ENCODE measurements around the gene IL17B.

IL17B gene

DNA sequence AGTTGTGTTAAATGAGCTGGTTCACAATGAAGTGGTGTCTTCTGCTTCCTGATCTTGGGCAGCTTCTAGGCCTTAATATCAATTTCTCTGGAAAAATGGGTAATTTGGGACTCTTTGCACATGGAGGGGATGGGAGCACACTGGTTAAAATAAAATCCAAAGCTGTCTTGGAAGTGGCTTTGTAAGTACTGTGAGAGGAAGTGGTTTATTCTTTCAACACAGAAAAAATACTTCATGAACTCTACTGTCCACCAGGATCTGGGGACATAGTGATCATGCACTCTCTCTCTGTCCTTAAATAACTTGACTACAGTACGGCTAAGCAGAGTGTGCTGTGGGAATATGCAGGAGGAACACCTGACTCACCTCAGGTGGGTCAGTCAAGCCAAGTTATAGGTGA lies 18.8 kb downstream of the IL17B start:
- no peak overlapping the region for H2BK120ac ChIP-seq (ENCODE audit: low read depth, low read length)
- H2AFZ ChIP-seq (ENCODE audit: low read length): no peak overlapping the region
- no peak overlapping the region for H4K8ac ChIP-seq (ENCODE audit: low read depth, low read length)
- no peaks in the 10 kb centered on the region for H3K9me3 ChIP-seq (replicated peaks in 1 of 2; ENCODE audit: control insufficient read depth in 2 of 2, insufficient read depth in 1 of 2, low read depth in 1 of 2, low read length in 2 of 2)
- H3K27me3 ChIP-seq (ENCODE audit: control insufficient read depth in 3 of 3, insufficient read depth in 3 of 3, low read depth in 1 of 3, low read length in 3 of 3): no peaks in the 10 kb centered on the region
- H3K4ac ChIP-seq (ENCODE audit: low read length): no peak overlapping the region
- H2BK12ac ChIP-seq (ENCODE audit: low read length): no peak overlapping the region
- no peak overlapping the region for H4K91ac ChIP-seq (ENCODE audit: low read depth, low read length, poor library complexity)
- H3K4me2 ChIP-seq (ENCODE audit: insufficient read depth, low read length, poor library complexity, severe bottlenecking): no peak overlapping the region
- H3K23ac ChIP-seq (ENCODE audit: low read depth, low read length, poor library complexity): no peak overlapping the region
- no peak overlapping the region for H3K27ac ChIP-seq (replicated peaks; ENCODE audit: low read length)
- no CpG with 5 or more reads among the region's 1 CpG for WGBS, 2 donors (ENCODE audit: extremely low coverage in 2 of 2, insufficient read length in 2 of 2, insufficient replicate concordance in 1 of 2)
- no peak overlapping the region for H3K14ac ChIP-seq (ENCODE audit: low read length)
- H3K4me3 ChIP-seq (ENCODE audit: low read length in 2 of 2): no peak overlapping the region
- H2AK5ac ChIP-seq (ENCODE audit: low read depth, low read length): no peak overlapping the region
- peaks cover 0 to 11% of the 10 kb centered on the region in 2 donors for H3K36me3 ChIP-seq (replicated peaks in 1 of 2; ENCODE audit: control insufficient read depth in 2 of 2, insufficient read depth in 2 of 2, low read length in 2 of 2)
- H3K18ac ChIP-seq (ENCODE audit: low read length): no peak overlapping the region
- no peak for DNase-seq (ENCODE audit: low spot score)
- H3K79me1 ChIP-seq (ENCODE audit: low read depth, low read length): no peaks in the 10 kb centered on the region
- H3K9ac ChIP-seq (ENCODE audit: low read depth, low read length, poor library complexity): no peak overlapping the region
- peaks cover 5 to 7% of the 10 kb centered on the region in 2 donors for H3K4me1 ChIP-seq (ENCODE audit: control insufficient read depth in 2 of 2, insufficient read depth in 1 of 2, low read depth in 1 of 2, low read length in 2 of 2)
- H2BK15ac ChIP-seq (ENCODE audit: low read length): no peak overlapping the region
- no peak overlapping the region for H2BK5ac ChIP-seq (ENCODE audit: low read length)

DNA sequence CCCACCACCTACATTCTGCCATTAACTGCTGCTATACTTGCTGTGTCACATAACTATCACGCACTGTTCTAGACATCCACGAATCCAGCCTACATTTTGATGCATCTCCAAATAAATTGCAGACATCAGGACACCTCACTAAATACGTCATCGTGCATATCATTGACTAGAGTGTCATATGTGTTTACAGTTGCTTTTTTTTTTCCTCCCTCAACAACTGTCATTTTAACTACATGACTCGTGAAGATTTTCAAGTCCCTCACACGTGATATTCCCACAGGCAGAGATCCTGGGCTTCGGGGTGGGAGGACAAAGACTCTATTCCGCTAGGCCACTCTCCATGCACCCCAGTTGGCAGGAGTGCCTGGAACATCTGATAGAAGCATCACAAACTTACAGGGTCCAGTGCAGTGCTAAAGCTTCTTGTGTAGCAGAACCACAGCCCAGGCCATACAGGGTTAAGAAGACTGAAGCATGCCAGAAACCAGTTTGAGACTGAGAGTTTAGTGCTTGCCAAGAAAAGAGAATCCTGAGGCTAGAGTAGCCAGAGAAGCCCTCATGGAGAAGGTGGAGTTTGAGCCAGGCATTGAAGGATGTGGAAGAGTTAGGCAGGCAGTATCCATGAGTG lies 20.1 kb downstream of the IL17B start:
- no CpG with 5 or more reads among the region's 8 CpGs for WGBS, 2 donors (ENCODE audit: extremely low coverage in 2 of 2, insufficient read length in 2 of 2, insufficient replicate concordance in 1 of 2)

DNA sequence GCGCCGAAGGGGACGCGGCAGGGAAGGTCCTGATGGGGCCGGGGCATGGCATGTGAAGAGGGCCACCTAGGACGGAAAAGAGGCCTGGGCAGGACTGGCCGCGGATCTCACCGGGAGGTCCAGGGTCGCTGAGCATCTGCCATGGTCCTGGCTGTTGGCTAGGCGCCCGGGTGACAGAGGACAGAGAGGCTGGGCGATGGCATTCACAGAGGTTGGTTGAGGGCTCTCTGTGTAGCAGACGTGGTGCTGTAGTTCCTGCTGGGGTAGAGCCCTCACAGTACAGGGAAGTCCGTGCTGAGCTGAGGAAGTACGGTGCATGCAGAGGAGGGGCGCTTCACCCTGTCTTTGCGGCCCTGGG lies 20.8 kb downstream of the IL17B start:
- H3K27ac ChIP-seq (replicated peaks; ENCODE audit: low read length): no peak overlapping the region
- peak overlapping the region; percentile 10 for H2BK15ac ChIP-seq (ENCODE audit: low read length)
- H2BK5ac ChIP-seq (ENCODE audit: low read length): peak overlapping the region; percentile 54
- H3K9ac ChIP-seq (ENCODE audit: low read depth, low read length, poor library complexity): peak overlapping the region; percentile 80
- no peak overlapping the region for H3K14ac ChIP-seq (ENCODE audit: low read length)
- H3K23ac ChIP-seq (ENCODE audit: low read depth, low read length, poor library complexity): peak overlapping the region; percentile 71
- H3K9me3 ChIP-seq (replicated peaks in 1 of 2; ENCODE audit: control insufficient read depth in 2 of 2, insufficient read depth in 1 of 2, low read depth in 1 of 2, low read length in 2 of 2): no peaks in the 10 kb centered on the region
- no peak overlapping the region for H4K91ac ChIP-seq (ENCODE audit: low read depth, low read length, poor library complexity)
- H3K4me3 ChIP-seq (ENCODE audit: low read length in 2 of 2): peak overlapping the region; percentile 88 to 92
- WGBS, 2 donors (ENCODE audit: extremely low coverage in 2 of 2, insufficient read length in 2 of 2, insufficient replicate concordance in 1 of 2): no CpG with 5 or more reads among the region's 18 CpGs
- H2AFZ ChIP-seq (ENCODE audit: low read length): peak overlapping the region; percentile 97
- H2BK12ac ChIP-seq (ENCODE audit: low read length): no peak overlapping the region
- H2AK5ac ChIP-seq (ENCODE audit: low read depth, low read length): peak overlapping the region; percentile 76
- H3K27me3 ChIP-seq (ENCODE audit: control insufficient read depth in 3 of 3, insufficient read depth in 3 of 3, low read depth in 1 of 3, low read length in 3 of 3): no peaks in the 10 kb centered on the region
- H4K8ac ChIP-seq (ENCODE audit: low read depth, low read length): peak overlapping the region; percentile 99
- no peaks in the 10 kb centered on the region for H3K79me1 ChIP-seq (ENCODE audit: low read depth, low read length)
- peak overlapping the region; percentile 97 for H3K18ac ChIP-seq (ENCODE audit: low read length)
- no peak overlapping the region for H3K4ac ChIP-seq (ENCODE audit: low read length)
- H3K4me1 ChIP-seq (ENCODE audit: control insufficient read depth in 2 of 2, insufficient read depth in 1 of 2, low read depth in 1 of 2, low read length in 2 of 2): peaks cover 3 to 5% of the 10 kb centered on the region in 2 donors
- peaks cover 2 to 29% of the 10 kb centered on the region in 2 donors for H3K36me3 ChIP-seq (replicated peaks in 1 of 2; ENCODE audit: control insufficient read depth in 2 of 2, insufficient read depth in 2 of 2, low read length in 2 of 2)
- no peak for DNase-seq (ENCODE audit: low spot score)
- H3K4me2 ChIP-seq (ENCODE audit: insufficient read depth, low read length, poor library complexity, severe bottlenecking): peak overlapping the region; percentile 90
- no peak overlapping the region for H2BK120ac ChIP-seq (ENCODE audit: low read depth, low read length)

More for the DNA sequence above, 20.1 kb downstream of the IL17B start:
- Histone ChIP-seq H2AFZ (ENCODE audit: low read length) (no peak overlapping the region), H2AK5ac (ENCODE audit: low read depth, low read length) (no peak overlapping the region), H2BK12ac (ENCODE audit: low read length) (no peak overlapping the region), H3K18ac (ENCODE audit: low read length) (no peak overlapping the region), H3K23ac (ENCODE audit: low read depth, low read length, poor library complexity) (no peak overlapping the region), H3K9me3 (replicated peaks in 1 of 2; ENCODE audit: control insufficient read depth in 2 of 2, insufficient read depth in 1 of 2, low read depth in 1 of 2, low read length in 2 of 2) (no peaks in the 10 kb centered on the region), H3K14ac (ENCODE audit: low read length) (no peak overlapping the region), H4K8ac (ENCODE audit: low read depth, low read length) (no peak overlapping the region), H3K36me3 (replicated peaks in 1 of 2; ENCODE audit: control insufficient read depth in 2 of 2, insufficient read depth in 2 of 2, low read length in 2 of 2) (peaks cover 2 to 22% of the 10 kb centered on the region in 2 donors), H3K79me1 (ENCODE audit: low read depth, low read length) (no peaks in the 10 kb centered on the region), H2BK15ac (ENCODE audit: low read length) (no peak overlapping the region), H3K4me1 (ENCODE audit: control insufficient read depth in 2 of 2, insufficient read depth in 1 of 2, low read depth in 1 of 2, low read length in 2 of 2) (peaks cover 5 to 7% of the 10 kb centered on the region in 2 donors), H3K27me3 (ENCODE audit: control insufficient read depth in 3 of 3, insufficient read depth in 3 of 3, low read depth in 1 of 3, low read length in 3 of 3) (no peaks in the 10 kb centered on the region), H2BK5ac (ENCODE audit: low read length) (no peak overlapping the region), H3K4me2 (ENCODE audit: insufficient read depth, low read length, poor library complexity, severe bottlenecking) (no peak overlapping the region), H3K4me3 (ENCODE audit: low read length in 2 of 2) (peak overlapping the region in 1 of 2 donors; percentile 88), H2BK120ac (ENCODE audit: low read depth, low read length) (no peak overlapping the region), H3K27ac (replicated peaks; ENCODE audit: low read length) (no peak overlapping the region), H3K9ac (ENCODE audit: low read depth, low read length, poor library complexity) (no peak overlapping the region), H4K91ac (ENCODE audit: low read depth, low read length, poor library complexity) (no peak overlapping the region), H3K4ac (ENCODE audit: low read length) (no peak overlapping the region)
- no peak for DNase-seq (ENCODE audit: low spot score)

DNA sequence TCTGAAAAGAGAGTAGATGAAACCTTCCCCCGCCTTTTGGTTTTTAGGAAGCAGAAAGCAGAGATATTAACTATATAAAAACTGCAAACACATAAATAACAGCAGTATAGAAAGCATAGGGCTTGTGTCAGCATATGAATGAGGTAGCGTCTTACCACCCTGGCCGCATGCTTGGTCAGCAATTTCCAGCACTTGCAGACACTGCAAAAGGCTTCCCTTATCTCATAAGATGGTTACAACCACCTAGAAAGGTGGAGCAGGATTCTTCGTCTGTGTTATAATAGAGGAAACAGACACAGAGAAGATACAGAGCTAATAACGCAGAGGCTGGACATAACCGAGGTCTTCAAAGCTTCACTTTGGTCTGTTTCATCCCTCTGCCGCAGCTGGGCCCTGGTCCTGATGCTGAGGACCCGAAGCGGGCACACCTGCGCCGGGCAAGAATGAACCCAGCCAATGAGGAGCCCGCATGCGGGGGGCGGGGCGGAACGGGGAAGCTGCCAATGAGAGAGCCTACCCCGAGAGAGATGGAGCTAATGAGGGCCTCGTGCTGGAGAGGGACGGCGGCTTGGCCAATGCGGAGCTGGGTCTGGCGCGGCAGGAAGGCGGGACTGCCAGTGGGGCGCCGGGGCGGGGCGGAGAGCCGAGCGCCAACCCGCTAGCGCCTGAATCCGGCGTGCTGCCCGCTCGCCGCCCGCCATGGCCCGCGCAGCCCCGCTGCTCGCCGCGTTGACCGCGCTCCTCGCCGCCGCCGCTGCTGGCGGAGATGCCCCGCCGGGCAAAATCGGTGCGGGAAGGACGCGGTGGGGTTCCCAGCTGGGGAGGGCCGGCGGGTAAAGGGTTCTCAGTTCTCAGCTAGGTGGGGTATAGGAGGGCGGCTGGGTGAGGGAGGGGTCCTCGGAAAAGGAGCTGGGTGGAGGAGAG lies 21.5 kb downstream of the IL17B start, which contains the start of gene PCYOX1L:
TSS of gene PCYOX1L (plus strand) at position 677 of the 924 bp plus-strand sequence. CDS start at position 700, 23 bp downstream.
- H2BK15ac ChIP-seq (ENCODE audit: low read length): peak within 1 kb of the TSS; percentile 10
- H2AFZ ChIP-seq (ENCODE audit: low read length): peak within 1 kb of the TSS; percentile 97
- no peak within 1 kb of the TSS for H3K14ac ChIP-seq (ENCODE audit: low read length)
- H3K27ac ChIP-seq (replicated peaks; ENCODE audit: low read length): no peak within 1 kb of the TSS
- no peak within 1 kb of the TSS for H2BK12ac ChIP-seq (ENCODE audit: low read length)
- H3K4me1 ChIP-seq (ENCODE audit: control insufficient read depth in 2 of 2, insufficient read depth in 1 of 2, low read depth in 1 of 2, low read length in 2 of 2): peaks cover 3 to 5% of the 10 kb centered on the region in 2 donors
- no peaks in the 10 kb centered on the region for H3K79me1 ChIP-seq (ENCODE audit: low read depth, low read length)
- H2BK5ac ChIP-seq (ENCODE audit: low read length): peak within 1 kb of the TSS; percentile 54
- WGBS, 2 donors (ENCODE audit: extremely low coverage in 2 of 2, insufficient read length in 2 of 2, insufficient replicate concordance in 1 of 2): no CpG with 5 or more reads among the region's 61 CpGs
- DNase-seq (ENCODE audit: low spot score): peak; percentile 92
- H3K4ac ChIP-seq (ENCODE audit: low read length): no peak within 1 kb of the TSS
- no peaks in the 10 kb centered on the region for H3K9me3 ChIP-seq (replicated peaks in 1 of 2; ENCODE audit: control insufficient read depth in 2 of 2, insufficient read depth in 1 of 2, low read depth in 1 of 2, low read length in 2 of 2)
- H3K9ac ChIP-seq (ENCODE audit: low read depth, low read length, poor library complexity): peak within 1 kb of the TSS; percentile 80
- H3K23ac ChIP-seq (ENCODE audit: low read depth, low read length, poor library complexity): peak within 1 kb of the TSS; percentile 71
- H3K36me3 ChIP-seq (replicated peaks in 1 of 2; ENCODE audit: control insufficient read depth in 2 of 2, insufficient read depth in 2 of 2, low read length in 2 of 2): peaks cover 2 to 36% of the 10 kb centered on the region in 2 donors
- peak within 1 kb of the TSS; percentile 76 for H2AK5ac ChIP-seq (ENCODE audit: low read depth, low read length)
- H4K91ac ChIP-seq (ENCODE audit: low read depth, low read length, poor library complexity): no peak within 1 kb of the TSS
- no peak within 1 kb of the TSS for H2BK120ac ChIP-seq (ENCODE audit: low read depth, low read length)
- no peaks in the 10 kb centered on the region for H3K27me3 ChIP-seq (ENCODE audit: control insufficient read depth in 3 of 3, insufficient read depth in 3 of 3, low read depth in 1 of 3, low read length in 3 of 3)
- H3K18ac ChIP-seq (ENCODE audit: low read length): peak within 1 kb of the TSS; percentile 97
- peak within 1 kb of the TSS; percentile 88 to 92 for H3K4me3 ChIP-seq (ENCODE audit: low read length in 2 of 2)
- H3K4me2 ChIP-seq (ENCODE audit: insufficient read depth, low read length, poor library complexity, severe bottlenecking): peak within 1 kb of the TSS; percentile 90
- H4K8ac ChIP-seq (ENCODE audit: low read depth, low read length): peak within 1 kb of the TSS; percentile 99
